IPS-11a (cell line): Measurements from ENCODE around the gene PLEKHA4.
A peak's percentile ranks its signal among the peaks of the same experiment; 100 is the strongest.
"Not testable (repeated sequence)": the region's sequence is repeated elsewhere in the genome, so short reads cannot be mapped to it uniquely, and the experiment has no call there.

Experiments
- H3K4me3 ChIP-seq: one replicate; pipeline ENCODE4 v1.5.1; 2013; ENCODE audit warnings: low read depth, low read length, control low read depth

Gene PLEKHA4

DNA sequence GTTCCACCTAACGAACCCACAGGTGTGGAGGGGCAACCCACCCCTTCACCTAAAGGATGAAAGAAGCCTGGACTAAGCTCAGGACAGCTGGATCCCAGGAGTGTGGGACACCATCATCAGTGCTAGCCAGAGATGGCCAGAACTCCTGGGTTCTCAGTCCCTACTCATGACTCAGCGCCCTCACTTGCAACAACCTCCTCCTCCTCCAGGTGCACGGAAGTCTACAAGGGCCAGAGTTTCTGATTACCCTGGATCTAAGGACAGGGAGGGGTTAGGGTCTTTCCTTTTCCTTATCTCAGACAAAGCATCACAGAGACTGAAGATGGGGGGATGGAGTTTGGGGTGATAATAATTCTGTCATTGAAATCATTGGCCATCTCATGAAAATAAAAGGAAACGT lies 22.1 kb upstream of the PLEKHA4 start:
- no peak overlapping the region for H3K4me3 ChIP-seq

DNA sequence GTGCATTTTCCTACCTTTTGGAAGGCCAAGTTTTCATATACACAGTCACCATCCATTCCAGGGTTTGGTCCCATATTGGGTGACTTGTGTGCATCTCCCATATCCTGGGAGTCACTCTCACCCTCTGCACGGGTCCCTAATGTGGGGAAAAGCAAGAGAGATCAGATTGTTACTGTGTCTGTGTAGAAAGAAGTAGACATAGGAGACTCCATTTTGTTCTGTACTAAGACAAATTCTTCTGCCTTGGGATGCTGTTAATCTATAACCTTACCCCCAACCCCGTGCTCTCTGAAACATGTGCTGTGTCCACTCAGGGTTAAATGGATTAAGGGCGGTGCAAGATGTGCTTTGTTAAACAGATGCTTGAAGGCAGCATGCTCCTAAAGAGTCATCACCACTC lies 21.1 kb upstream of the PLEKHA4 start:
- H3K4me3 ChIP-seq = not testable (repeated sequence)

DNA sequence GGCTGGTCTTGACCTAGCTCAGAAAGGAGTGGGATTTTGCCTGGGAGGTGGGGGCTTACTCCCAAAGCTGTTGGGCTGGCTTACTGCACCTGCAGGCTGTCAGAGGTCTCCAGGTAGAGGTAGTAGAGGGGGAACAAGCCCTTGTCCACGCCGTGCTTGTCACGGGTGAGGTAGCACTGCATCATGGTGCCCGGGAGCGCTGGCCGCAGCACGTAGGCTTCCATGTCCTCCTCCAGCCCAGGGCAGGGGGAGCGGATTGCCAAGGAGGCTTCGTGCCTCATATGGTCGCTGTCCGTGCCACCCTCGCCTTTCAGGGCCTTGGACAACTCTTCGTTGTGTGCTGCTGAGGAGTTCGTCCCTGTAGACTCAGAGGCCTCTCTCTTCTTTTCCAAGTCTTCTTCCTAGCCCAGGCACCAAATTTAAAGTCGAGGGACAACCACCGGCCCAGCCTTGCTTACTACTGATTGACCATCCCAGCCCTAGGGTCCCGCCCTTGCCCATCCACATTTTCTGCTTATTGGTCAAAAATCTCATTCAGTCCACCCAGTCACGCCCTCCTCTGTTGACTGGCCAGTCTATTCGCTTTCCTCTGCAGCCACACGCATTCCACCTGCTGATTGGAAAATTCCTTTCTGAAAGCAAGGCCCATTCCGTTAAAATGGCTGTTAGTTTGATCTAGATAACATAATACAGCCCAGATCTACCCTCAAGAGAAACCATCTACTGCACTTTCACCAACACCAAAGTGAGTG lies 19.6 kb upstream of the PLEKHA4 start:
- no peak overlapping the region for H3K4me3 ChIP-seq

DNA sequence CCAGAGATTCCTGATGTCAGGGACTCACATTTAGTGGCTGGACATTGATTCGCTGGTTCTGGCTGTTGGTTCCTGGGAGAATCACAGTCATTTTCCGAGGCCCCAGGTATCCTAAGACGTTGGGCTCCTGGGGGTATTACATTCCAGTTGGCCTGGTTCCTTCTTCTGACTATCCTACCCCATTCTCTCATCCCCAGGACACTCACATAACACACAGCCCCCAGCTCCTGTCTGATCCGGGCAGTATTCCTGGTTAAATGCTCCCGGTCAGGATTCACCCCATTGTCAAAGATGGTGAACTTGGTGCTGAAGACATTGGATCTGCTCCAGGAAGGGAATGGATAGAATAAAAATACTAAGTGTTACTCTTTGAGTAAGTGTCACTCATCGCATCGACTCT lies 15.3 kb upstream of the PLEKHA4 start:
- no peak overlapping the region for H3K4me3 ChIP-seq

DNA sequence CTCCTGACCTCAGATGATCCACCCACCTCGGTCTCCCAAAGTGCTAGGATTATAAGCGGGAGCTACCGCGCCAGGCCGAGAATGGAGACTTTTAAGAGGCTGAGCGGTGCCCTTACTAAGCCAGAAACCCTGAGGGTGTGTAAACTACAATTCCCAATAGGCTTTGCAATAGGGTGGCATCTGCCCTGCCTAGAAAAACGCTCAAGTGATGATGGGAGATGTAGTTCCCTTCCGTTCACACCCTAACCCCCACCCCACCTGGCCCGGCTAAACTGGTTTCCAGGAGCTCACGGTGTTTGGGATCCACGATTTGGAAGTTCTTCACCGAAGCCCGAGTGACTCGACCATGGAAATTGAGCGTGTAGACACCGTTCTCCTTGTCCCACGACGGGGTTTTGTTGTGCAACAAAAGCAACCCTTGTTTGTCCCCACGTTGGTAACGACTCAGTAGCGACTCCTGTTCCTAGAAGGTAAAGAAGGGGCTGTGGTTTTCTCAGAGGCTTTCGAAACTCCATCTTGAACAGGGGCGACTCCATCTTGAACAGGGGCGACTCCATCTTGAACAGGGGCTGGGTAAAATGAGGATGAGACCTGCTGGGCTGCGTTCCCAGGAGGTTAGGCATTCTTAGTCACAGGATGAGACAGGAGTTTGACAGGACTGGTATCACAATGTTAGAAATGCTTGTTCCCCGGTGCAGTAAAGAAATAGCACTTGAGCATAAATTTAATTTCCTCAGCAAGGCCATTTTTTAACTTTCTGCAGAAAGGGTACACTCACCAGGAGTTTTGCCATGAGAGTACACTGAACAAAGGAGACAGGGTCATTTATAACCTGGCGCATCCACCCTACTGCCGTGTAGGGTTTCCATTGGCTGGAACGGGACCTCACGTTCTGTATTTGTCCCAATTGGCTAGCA lies 13.6 kb upstream of the PLEKHA4 start:
- no peak overlapping the region for H3K4me3 ChIP-seq

DNA sequence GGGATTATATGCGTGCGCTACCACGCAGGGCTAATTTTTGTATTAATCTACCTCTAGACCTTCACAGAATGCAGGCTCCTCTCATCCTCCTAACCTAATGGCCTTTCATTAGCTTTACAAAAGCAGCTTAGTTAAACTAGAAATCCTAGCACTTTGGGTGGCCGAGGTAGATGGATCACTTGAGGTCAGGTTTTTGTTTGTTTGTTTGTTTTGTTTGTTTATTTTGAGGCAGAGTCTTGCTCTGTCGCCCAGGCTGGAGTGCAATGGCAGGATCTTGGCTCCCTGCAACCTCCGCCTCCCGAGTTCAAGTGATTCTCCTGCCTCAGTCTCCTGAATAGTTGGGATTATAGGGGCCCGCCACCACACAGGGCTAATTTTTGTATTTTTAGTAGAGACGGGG lies 11.3 kb upstream of the PLEKHA4 start:
- not testable (repeated sequence) for H3K4me3 ChIP-seq

DNA sequence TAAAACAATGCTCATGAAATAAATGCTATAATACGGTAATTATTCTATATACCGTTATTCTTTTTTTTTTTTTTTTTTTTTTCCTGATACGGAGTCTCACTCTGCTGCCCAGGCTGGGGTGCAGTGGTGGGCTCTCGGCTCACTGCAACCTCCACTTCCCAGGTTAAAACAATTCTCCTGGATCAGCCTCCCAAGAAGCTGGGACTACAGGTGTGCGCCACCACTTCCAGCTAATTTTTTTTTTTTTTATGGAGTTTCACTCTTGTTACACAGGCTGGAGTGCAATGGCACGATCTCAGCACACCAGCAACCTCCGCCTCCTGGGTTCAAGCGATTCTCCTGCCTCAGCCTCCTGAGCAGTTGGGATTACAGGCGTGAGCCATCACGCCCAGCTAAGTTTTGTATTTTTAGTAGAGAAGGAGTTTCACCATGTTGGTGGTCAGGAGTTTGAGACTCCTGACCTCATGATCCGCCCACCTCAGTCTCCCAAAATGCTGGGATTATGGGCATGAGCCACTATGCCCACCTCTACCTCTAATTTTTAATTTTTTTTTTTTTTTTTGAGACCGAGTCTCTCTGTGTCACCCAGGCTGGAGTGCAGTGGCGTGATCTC lies 10.7 kb upstream of the PLEKHA4 start:
- H3K4me3 ChIP-seq = no peak overlapping the region

DNA sequence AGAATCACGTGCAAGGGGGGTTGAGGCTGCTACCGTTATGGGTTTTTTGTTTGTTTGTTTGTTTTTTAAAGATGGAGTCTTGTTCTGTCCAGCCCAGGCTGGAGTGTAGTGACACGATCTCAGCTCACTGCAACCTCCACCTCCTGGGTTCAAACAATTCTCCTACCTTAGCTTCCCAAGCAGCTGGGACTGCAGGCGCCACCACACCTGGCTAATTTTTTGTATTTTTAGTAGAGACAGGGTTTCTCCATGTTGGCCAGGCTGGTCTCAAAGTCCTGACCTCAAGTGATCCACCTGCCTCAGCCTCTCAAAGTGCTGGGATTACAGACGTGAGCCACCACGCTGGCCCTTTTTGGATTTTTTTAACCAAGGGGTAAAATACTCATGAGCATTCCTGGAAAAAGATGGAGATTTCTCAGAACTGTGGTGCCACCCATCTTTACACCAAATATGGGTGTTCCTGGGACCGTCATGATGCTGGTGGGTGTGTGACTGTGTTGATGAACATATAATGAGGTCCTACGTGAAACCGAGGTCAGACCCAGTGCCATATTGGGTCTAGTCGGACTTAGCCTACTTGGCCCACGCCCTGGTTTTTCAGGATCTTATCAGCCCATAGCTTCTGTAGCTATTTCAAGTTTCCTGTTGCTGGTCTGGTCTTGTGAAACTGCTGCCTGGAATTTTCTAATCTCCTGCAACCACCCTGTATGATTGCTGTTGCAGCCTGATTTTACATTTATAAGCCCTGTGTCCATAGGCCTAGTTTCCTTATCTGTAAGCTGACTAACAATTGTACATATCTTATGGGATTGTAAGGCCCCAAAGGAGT lies 10.0 kb upstream of the PLEKHA4 start:
- H3K4me3 ChIP-seq = no peak overlapping the region

DNA sequence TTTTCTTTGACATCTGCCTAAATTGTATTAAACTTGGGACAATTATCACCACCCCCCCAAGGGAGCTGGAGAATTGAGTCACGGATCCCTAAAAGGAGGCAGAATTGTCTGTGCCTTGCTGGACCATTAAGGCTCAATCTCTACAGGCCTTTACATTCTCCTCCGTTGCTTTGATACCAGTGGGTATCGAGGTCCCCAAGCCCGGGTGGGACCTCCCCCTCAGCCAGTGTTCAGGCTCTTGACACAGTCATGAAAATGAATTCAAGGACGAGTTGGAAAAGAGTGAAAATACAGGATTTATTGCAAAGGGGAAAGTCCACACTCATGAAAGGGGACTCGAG lies 9.4 kb upstream of the PLEKHA4 start:
- no peak overlapping the region for H3K4me3 ChIP-seq

DNA sequence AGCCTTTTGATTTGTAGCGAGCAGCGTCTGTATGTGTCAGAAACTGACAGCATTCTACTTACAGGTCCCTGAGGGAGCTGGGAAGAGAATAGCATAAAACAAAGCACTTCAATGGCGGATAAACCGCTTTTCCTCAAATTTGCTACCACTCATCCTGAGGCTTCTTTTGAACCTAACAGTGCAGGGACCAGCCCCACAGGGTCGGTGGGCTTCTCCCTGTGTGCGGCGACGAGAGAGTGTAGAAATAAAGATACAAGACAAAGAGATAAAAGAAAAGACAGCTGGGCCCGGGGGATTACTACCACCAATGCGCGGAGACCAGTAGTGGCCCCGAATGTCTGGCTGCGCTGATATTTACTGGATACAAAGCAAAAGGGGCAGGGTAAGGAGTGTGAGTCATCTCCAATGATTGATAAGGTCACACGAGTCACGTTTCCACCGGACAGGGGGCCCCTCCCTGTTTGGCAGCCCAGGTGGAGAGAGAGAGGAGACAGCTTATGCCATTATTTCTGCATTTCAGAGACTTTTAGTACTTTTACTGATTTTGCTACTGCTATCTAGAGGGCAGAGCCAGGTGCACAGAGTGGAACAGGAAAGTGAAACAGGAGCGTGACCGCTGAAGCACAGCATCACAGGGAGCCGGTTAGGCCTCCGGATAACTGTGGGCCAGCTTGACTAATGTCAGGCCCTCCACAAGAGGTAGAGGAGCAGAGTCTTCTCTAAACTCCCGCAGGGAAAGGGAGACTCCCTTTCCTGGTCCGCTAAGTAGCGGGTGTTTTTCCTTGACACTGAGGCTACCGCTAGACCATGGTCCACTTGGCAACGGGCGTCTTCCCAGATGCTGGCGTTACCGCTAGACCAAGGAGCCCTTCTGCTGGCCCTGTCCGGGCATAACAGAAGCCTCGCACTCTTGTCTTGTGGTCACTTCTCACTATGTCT lies 7.9 kb upstream of the PLEKHA4 start:
- H3K4me3 ChIP-seq = not testable (repeated sequence)

DNA sequence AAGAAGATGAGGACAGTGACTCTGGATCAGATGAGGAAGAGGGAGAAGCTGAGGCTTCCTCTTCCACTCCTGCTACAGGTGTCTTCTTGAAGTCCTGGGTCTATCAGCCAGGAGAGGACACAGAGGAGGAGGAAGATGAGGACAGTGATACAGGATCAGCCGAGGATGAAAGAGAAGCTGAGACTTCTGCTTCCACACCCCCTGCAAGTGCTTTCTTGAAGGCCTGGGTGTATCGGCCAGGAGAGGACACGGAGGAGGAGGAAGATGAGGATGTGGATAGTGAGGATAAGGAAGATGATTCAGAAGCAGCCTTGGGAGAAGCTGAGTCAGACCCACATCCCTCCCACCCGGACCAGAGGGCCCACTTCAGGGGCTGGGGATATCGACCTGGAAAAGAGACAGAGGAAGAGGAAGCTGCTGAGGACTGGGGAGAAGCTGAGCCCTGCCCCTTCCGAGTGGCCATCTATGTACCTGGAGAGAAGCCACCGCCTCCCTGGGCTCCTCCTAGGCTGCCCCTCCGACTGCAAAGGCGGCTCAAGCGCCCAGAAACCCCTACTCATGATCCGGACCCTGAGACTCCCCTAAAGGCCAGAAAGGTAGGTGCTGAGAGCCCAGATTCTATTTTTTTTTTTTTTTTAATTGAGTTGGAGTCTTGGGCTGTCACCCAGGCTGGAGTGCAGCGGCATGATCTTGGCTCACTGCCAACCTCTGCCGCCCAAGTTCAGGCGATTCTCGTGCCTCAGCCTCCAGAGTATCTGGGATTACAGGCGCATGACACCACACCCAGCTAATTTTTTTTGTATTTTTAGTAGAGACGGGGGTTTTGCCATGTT lies 6.1 kb upstream of the PLEKHA4 start:
- no peak overlapping the region for H3K4me3 ChIP-seq

DNA sequence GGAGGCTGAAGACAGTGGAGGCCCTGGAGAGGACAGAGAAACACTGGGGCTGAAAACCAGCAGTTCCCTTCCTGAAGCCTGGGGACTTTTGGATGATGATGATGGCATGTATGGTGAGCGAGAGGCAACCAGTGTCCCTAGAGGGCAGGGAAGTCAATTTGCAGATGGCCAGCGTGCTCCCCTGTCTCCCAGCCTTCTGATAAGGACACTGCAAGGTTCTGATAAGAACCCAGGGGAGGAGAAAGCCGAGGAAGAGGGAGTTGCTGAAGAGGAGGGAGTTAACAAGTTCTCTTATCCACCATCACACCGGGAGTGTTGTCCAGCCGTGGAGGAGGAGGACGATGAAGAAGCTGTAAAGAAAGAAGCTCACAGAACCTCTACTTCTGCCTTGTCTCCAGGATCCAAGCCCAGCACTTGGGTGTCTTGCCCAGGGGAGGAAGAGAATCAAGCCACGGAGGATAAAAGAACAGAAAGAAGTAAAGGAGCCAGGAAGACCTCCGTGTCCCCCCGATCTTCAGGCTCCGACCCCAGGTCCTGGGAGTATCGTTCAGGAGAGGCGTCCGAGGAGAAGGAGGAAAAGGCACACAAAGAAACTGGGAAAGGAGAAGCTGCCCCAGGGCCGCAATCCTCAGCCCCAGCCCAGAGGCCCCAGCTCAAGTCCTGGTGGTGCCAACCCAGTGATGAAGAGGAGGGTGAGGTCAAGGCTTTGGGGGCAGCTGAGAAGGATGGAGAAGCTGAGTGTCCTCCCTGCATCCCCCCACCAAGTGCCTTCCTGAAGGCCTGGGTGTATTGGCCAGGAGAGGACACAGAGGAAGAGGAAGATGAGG lies 5.3 kb upstream of the PLEKHA4 start:
- peak overlapping the region; percentile 92 for H3K4me3 ChIP-seq

DNA sequence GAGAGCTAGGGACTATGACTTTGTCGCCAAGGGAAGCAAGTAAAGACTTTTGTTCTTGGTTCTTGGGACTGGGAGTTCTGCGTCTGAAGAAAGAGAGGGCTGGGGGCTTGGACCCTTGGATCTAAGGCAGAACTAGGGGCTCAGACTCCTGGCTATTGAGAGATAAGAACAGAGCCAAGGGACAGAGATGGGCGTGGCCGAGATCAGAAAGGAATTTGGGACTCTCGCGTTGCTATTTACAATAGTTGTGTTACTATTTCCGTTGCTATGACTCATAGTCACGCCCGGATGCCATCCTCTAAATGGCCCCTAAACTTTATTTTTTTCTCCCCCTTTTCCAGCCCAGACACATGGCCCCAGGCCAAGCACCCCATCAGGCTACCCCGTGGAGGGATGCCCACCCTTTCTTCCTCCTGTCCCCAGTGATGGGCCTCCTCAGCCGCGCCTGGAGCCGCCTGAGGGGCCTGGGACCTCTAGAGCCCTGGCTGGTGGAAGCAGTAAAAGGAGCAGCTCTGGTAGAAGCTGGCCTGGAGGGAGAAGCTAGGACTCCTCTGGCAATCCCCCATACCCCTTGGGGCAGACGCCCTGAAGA lies 4.6 kb upstream of the PLEKHA4 start:
- peak overlapping the region; percentile 92 for H3K4me3 ChIP-seq

DNA sequence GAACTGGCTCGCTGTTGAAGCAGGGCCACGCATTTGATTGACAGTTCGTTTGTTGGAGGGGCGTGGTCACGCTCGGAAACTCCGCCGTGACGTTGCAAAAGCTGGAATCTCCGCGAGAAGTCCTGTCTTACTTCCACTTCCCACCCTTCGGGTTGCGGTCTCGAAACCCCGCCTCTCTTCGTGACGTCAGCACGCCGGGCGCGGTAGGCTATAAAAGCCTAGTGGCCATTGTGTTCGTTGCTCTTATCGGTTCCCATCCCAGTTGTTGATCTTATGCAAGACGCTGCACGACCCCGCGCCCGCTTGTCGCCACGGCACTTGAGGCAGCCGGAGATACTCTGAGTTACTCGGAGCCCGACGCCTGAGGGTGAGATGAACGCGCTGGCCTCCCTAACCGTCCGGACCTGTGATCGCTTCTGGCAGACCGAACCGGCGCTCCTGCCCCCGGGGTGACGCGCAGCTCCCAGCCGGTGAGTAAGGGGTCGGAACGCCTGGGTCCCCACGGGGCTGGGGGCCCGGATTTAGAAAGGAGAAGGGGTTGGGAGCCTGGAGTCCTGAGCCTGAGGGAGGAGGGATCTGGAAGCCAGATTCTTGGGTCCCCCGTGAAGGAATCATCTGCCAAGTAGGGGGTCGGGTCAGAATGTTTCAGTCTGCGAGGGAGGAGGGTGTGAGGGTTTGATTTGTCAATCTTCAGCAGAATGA lies 3.9 kb upstream of the PLEKHA4 start, which contains the start of gene PPP1R15A:
PPP1R15A (plus strand) TSS at position 240 of the 702 bp plus-strand sequence. CDS start 813 bp downstream, outside the sequence.
- peak within 1 kb of the TSS; percentile 92 for H3K4me3 ChIP-seq

DNA sequence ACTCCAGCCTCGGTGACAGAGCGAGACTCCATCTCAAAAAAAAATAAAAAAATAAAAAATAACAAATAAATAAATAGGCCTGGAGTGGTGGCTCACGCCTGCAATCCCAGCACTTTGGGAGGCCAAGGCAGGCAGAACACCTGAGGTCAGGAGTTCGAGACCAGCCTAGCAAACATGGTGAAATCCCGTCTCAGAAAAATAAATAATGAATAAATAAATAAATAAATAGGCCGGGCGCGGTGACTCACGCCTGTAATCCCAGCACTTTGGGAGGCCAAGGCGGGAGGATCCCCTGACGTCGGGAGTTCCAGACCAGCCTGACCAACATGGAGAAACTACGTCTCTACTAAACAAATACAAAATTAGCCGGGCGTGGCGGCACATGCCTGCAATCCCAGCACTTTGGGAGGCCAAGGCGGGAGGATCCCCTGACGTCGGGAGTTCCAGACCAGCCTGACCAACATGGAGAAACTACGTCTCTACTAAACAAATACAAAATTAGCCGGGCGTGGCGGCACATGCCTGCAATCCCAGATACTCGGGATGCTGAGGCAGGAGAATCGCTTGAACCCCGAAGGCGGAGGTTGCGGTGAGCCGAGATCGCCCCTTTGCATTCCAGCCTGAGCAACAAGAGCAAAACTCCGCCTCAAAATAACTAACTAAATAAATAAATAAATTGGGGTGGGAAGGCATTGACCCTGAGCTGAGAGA lies 3.2 kb upstream of the PLEKHA4 start:
- H3K4me3 ChIP-seq = not testable (repeated sequence)

DNA sequence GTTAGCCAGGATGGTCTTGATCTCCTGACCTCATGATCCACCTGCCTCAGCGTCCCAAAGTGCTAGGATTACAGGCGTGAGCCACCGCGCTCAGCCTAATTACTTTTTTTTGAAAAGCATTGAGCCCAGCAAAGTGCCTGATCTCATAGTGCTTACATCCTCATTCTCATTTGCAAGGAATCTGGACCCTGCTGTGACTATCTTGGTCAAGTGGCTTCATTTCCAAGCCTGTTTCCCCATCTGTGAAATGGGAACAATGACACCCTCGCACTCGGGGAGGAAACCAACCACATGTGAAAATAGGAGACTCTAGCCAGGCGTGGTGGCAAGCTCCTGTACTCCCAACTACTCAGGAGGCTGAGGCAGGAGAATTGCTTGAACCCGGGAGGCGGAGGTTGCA lies 1.6 kb upstream of the PLEKHA4 start:
- no peak overlapping the region for H3K4me3 ChIP-seq
